ENCODE measurements around the gene ZWILCH. TPM values are rescaled to one million over a fixed set of nuclear protein-coding genes. Genes with fewer than 3 reads are reported as not detected.
"Not testable (repeated sequence)": the region's sequence is repeated elsewhere in the genome, so short reads cannot be mapped to it uniquely, and the experiment has no call there.

The ZWILCH gene
- polyA plus RNA-seq, 1 donor (not counting 4 experiments of a cell fraction or from before 2014, with no cell fraction given): 34.9 TPM

- Histone ChIP-seq H2AFZ (ENCODE audit: control insufficient read depth, low read length) (peak overlapping the region; percentile 53), H3K36me3 (ENCODE audit: control insufficient read depth in 2 of 2, extremely low read depth in 1 of 2, insufficient read depth in 2 of 2, low read length in 2 of 2) (peaks cover under 1 to 8% of the 10 kb centered on the region in 2 experiments), H3K27me3 (ENCODE audit: control insufficient read depth, extremely low read depth, insufficient read depth, low read length) (no peaks in the 10 kb centered on the region), H3K4me2 (ENCODE audit: control insufficient read depth, extremely low read depth, insufficient read depth, low read depth, low read length) (peak overlapping the region; percentile 96), H3K79me2 (ENCODE audit: control insufficient read depth, insufficient read depth, low read length) (peaks cover 10% of the 10 kb centered on the region), H3K9me1 (ENCODE audit: control insufficient read depth, extremely low read depth, insufficient read depth, low read length) (no peaks in the 10 kb centered on the region), H4K20me1 (ENCODE audit: control insufficient read depth, extremely low read depth, insufficient read depth, low read length) (no peaks in the 10 kb centered on the region), H3K9ac (ENCODE audit: control insufficient read depth, extremely low read depth, insufficient read depth, low read length) (peak overlapping the region; percentile 82), H3K9me3 (ENCODE audit: control insufficient read depth, low read depth, low read length) (no peaks in the 10 kb centered on the region), H3K27ac (ENCODE audit: control insufficient read depth, insufficient read depth, low read length) (peak overlapping the region; percentile 99), H3K4me1 (ENCODE audit: control insufficient read depth, extremely low read depth, insufficient read depth, low read length) (peaks cover 38% of the 10 kb centered on the region), H3K4me3 (ENCODE audit: control insufficient read depth in 2 of 3, extremely low read depth in 1 of 3, insufficient read depth in 2 of 3, low read depth in 1 of 3, low read length in 3 of 3) (peak overlapping the region in 2 of 3 experiments; percentile 58 to 59)
- DNase-seq (ENCODE audit: low read depth, low spot score) (peak; percentile 84), FAIRE-seq (peak; percentile 97)
- TF ChIP-seq, protein P1, sequence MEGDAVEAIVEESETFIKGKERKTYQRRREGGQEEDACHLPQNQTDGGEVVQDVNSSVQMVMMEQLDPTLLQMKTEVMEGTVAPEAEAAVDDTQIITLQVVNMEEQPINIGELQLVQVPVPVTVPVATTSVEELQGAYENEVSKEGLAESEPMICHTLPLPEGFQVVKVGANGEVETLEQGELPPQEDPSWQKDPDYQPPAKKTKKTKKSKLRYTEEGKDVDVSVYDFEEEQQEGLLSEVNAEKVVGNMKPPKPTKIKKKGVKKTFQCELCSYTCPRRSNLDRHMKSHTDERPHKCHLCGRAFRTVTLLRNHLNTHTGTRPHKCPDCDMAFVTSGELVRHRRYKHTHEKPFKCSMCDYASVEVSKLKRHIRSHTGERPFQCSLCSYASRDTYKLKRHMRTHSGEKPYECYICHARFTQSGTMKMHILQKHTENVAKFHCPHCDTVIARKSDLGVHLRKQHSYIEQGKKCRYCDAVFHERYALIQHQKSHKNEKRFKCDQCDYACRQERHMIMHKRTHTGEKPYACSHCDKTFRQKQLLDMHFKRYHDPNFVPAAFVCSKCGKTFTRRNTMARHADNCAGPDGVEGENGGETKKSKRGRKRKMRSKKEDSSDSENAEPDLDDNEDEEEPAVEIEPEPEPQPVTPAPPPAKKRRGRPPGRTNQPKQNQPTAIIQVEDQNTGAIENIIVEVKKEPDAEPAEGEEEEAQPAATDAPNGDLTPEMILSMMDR (optimal IDR thresholded peaks at IDR 0.05 in 1 of 3, IDR thresholded peaks at IDR 0.05 in 1 of 3, conservative IDR thresholded peaks at IDR 0.05 in 1 of 3; ENCODE audit: extremely low read depth in 1 of 3, insufficient read depth in 2 of 3, low read length in 3 of 3): peak in 1 of 3 experiments; percentile 35
- TF ChIP-seq EZH2 (IDR thresholded peaks at IDR 0.05; ENCODE audit: low read length): no peak
- dilution Hi-C loops (cut with MboI; ENCODE audit: extremely low pct_ligation_motif_present, low sequenced_read_pairs): no loop called here
Measured at GRCh38 chr15:66459818-66460615, 45.1 kb upstream of the ZWILCH start.

DNA sequence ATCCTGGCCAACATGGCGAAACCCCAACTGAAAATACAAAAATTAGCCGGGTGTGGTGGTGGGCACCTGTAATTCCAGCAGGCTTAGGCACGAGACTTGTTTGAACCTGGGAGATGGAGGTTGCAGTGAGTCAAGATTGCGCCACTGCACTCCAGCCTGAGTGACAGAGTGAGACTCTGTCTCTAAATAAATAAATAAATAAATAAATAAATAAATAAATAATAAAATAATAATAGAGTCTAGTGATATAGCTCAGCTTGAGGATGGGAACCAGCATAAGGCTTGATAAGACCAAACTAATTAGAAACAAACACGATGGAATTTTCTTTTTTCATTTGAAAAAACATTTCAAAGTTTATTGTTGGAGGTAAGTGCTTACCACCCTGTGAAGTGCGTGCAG is 43.8 kb upstream of the ZWILCH start:
- H3K9me3 ChIP-seq (ENCODE audit: control insufficient read depth, low read depth, low read length); dilution Hi-C loops (cut with MboI; ENCODE audit: extremely low pct_ligation_motif_present, low sequenced_read_pairs); DNase-seq (ENCODE audit: low read depth, low spot score); FAIRE-seq; H3K9me1 ChIP-seq (ENCODE audit: control insufficient read depth, extremely low read depth, insufficient read depth, low read length); H2AFZ ChIP-seq (ENCODE audit: control insufficient read depth, low read length); H4K20me1 ChIP-seq (ENCODE audit: control insufficient read depth, extremely low read depth, insufficient read depth, low read length); H3K36me3 ChIP-seq (ENCODE audit: control insufficient read depth in 2 of 2, extremely low read depth in 1 of 2, insufficient read depth in 2 of 2, low read length in 2 of 2); H3K27me3 ChIP-seq (ENCODE audit: control insufficient read depth, extremely low read depth, insufficient read depth, low read length): not testable (repeated sequence)
- H3K79me2 ChIP-seq (ENCODE audit: control insufficient read depth, insufficient read depth, low read length): peaks cover 10% of the 10 kb centered on the region
- H3K9ac ChIP-seq (ENCODE audit: control insufficient read depth, extremely low read depth, insufficient read depth, low read length): peak overlapping the region; percentile 82
- H3K4me3 ChIP-seq (ENCODE audit: control insufficient read depth in 2 of 3, extremely low read depth in 1 of 3, insufficient read depth in 2 of 3, low read depth in 1 of 3, low read length in 3 of 3): peak overlapping the region in 2 of 3 experiments; percentile 1 to 33
- peak overlapping the region; percentile 96 for H3K4me2 ChIP-seq (ENCODE audit: control insufficient read depth, extremely low read depth, insufficient read depth, low read depth, low read length)
- H3K4me1 ChIP-seq (ENCODE audit: control insufficient read depth, extremely low read depth, insufficient read depth, low read length): peaks cover 38% of the 10 kb centered on the region
- peak overlapping the region; percentile 99 for H3K27ac ChIP-seq (ENCODE audit: control insufficient read depth, insufficient read depth, low read length)
